ENCODE measurements around the gene BEST1.

GRCh38 chr11:61912530-61912898 is 37.6 kb upstream of the BEST1 start:
- no peak for TF ChIP-seq CTCF (IDR thresholded peaks at IDR 0.05)
- no peak for TF ChIP-seq POLR2A (IDR thresholded peaks at IDR 0.05)

Measured in tibial nerve (tissue), 3 donors.